ENCODE data around the gene IL6ST. TPM values are rescaled to one million over a fixed set of nuclear protein-coding genes. Genes with fewer than 3 reads are reported as not detected.
"Not testable (repeated sequence)": the region's sequence is repeated elsewhere in the genome, so short reads cannot be mapped to it uniquely, and the experiment has no call there.

IL6ST gene
- total RNA-seq, 1 experiment from 2014 or later = 181 TPM

DNA sequence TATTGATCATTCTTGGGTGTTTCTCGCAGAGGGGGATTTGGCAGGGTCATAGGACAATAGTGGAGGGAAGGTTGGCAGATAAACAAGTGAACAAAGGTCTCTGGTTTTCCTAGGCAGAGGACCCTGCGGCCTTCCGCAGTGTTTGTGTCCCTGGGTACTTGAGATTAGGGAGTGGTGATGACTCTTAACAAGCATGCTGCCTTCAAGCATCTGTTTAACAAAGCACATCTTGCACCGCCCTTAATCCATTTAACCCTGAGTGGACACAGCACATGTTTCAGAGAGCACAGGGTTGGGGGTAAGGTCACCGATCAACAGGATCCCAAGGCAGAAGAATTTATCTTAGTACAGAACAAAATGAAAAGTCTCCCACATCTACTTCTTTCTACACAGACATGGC is 19.2 kb upstream of the IL6ST start:
- BruUV-seq (replicated peaks); H3K27ac ChIP-seq (ENCODE audit: low read length); CTCF ChIA-PET: not testable (repeated sequence)

DNA sequence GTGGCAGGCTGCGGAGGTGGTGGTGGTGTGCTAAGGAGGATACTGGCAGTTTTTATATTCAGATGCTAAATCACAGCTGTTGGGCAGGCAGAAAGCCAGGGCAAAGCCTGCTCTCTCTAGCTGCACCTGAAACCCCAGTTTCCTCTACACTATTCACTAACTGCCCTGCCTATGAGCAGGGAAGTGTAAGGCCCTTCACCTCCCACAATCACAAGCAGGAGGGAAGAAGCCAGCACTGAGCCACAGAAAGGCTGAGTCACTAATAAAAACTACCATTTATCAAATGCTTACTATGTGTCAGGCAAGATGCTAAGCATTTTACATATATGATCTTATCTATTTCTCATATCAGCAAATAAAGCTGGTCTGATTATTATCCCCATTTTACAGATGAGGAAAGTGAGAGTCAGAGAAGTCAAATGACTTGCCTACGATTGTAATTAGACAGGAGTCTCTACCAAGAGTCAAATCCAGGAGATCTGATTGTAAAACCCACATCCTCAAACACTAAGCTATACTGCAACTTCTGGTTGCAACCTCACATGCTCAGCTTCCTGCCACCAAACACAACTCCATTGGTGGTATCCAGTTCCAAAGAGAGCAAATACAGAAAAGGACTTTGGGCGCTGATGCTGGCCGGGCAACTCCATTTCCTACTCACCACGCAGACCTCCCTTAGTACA is 17.7 kb upstream of the IL6ST start:
- intact Hi-C loops (cut with micrococcal nuclease; ENCODE audit: unreplicated experiment) = no loop called here
- Histone ChIP-seq H3K4me3 (ENCODE audit: low read depth in 2 of 2, low read length in 2 of 2) (no peak overlapping the region), H3K4me1 (ENCODE audit: control insufficient read depth, insufficient read depth, low read length) (no peaks in the 10 kb centered on the region), H3K27me3 (ENCODE audit: control insufficient read depth, insufficient read depth, low read length) (no peaks in the 10 kb centered on the region), H3K36me3 (ENCODE audit: control insufficient read depth, insufficient read depth, low read length) (no peaks in the 10 kb centered on the region), H3K9me3 (ENCODE audit: control insufficient read depth, insufficient read depth, low read depth, low read length) (no peaks in the 10 kb centered on the region), H3K27ac (ENCODE audit: low read length) (no peak overlapping the region)
- DNase-seq (ENCODE audit: low read depth, low spot score) (no peak), ATAC-seq (peak; percentile 60)
- CTCF ChIA-PET = no interaction called here
- POLR2A ChIA-PET = interaction anchor here (0.5 kb wide), 1 partner anchor 96 kb away, joined by 5 read pairs; no protein-coding TSS in a partner anchor
- in situ Hi-C loops (cut with HindIII; ENCODE audit: low pct_unique_long_range_greater_than_20kb, low sequenced_read_pairs) = no loop called here
- no TSS peak for BruUV-seq (replicated peaks)
- TF ChIP-seq SIN3A (IDR thresholded peaks at IDR 0.05; ENCODE audit: borderline replicate concordance, insufficient read depth, low read depth, low read length) (no peak), TCF7L2 (IDR thresholded peaks at IDR 0.05; ENCODE audit: low read depth, low read length) (no peak), POLR2AphosphoS5 (IDR thresholded peaks at IDR 0.05; ENCODE audit: low read depth, low read length) (no peak)
- TF ChIP-seq, protein P1, sequence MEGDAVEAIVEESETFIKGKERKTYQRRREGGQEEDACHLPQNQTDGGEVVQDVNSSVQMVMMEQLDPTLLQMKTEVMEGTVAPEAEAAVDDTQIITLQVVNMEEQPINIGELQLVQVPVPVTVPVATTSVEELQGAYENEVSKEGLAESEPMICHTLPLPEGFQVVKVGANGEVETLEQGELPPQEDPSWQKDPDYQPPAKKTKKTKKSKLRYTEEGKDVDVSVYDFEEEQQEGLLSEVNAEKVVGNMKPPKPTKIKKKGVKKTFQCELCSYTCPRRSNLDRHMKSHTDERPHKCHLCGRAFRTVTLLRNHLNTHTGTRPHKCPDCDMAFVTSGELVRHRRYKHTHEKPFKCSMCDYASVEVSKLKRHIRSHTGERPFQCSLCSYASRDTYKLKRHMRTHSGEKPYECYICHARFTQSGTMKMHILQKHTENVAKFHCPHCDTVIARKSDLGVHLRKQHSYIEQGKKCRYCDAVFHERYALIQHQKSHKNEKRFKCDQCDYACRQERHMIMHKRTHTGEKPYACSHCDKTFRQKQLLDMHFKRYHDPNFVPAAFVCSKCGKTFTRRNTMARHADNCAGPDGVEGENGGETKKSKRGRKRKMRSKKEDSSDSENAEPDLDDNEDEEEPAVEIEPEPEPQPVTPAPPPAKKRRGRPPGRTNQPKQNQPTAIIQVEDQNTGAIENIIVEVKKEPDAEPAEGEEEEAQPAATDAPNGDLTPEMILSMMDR (IDR thresholded peaks at IDR 0.05) = no peak
- TF ChIP-seq, protein P2, sequence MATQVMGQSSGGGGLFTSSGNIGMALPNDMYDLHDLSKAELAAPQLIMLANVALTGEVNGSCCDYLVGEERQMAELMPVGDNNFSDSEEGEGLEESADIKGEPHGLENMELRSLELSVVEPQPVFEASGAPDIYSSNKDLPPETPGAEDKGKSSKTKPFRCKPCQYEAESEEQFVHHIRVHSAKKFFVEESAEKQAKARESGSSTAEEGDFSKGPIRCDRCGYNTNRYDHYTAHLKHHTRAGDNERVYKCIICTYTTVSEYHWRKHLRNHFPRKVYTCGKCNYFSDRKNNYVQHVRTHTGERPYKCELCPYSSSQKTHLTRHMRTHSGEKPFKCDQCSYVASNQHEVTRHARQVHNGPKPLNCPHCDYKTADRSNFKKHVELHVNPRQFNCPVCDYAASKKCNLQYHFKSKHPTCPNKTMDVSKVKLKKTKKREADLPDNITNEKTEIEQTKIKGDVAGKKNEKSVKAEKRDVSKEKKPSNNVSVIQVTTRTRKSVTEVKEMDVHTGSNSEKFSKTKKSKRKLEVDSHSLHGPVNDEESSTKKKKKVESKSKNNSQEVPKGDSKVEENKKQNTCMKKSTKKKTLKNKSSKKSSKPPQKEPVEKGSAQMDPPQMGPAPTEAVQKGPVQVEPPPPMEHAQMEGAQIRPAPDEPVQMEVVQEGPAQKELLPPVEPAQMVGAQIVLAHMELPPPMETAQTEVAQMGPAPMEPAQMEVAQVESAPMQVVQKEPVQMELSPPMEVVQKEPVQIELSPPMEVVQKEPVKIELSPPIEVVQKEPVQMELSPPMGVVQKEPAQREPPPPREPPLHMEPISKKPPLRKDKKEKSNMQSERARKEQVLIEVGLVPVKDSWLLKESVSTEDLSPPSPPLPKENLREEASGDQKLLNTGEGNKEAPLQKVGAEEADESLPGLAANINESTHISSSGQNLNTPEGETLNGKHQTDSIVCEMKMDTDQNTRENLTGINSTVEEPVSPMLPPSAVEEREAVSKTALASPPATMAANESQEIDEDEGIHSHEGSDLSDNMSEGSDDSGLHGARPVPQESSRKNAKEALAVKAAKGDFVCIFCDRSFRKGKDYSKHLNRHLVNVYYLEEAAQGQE (IDR thresholded peaks at IDR 0.05; ENCODE audit: insufficient read depth in 1 of 2, low read depth in 2 of 2, low read length in 1 of 2) = no peak

More for the DNA sequence above, 19.2 kb upstream of the IL6ST start:
- DNase-seq (ENCODE audit: low read depth, low spot score); H3K36me3 ChIP-seq (ENCODE audit: control insufficient read depth, insufficient read depth, low read length); in situ Hi-C loops (cut with HindIII; ENCODE audit: low pct_unique_long_range_greater_than_20kb, low sequenced_read_pairs); intact Hi-C loops (cut with micrococcal nuclease; ENCODE audit: unreplicated experiment); H3K9me3 ChIP-seq (ENCODE audit: control insufficient read depth, insufficient read depth, low read depth, low read length); H3K4me1 ChIP-seq (ENCODE audit: control insufficient read depth, insufficient read depth, low read length); H3K27me3 ChIP-seq (ENCODE audit: control insufficient read depth, insufficient read depth, low read length); POLR2A ChIA-PET; ATAC-seq; H3K4me3 ChIP-seq (ENCODE audit: low read depth in 2 of 2, low read length in 2 of 2): not testable (repeated sequence)

DNA sequence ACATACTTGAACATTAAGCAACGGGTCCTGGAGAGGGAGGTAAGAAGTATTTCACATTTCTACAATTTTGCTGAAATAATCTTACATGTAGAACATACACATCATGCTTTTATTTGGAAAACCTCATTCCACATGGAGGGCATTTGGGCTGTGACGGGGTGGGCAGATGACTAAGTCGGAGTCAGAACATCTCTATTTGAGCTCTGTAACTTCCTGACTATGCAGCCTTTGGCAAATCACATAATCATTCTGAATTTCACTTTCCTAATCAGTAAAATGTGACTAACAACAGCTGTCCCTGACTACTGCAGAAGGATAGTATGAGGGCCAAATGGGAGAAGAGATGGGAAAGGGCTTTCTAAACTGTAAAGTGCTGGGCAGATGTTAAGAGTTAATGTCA is 17.1 kb upstream of the IL6ST start:
- H3K36me3 ChIP-seq (ENCODE audit: control insufficient read depth, insufficient read depth, low read length) = no peaks in the 10 kb centered on the region
- intact Hi-C loops (cut with micrococcal nuclease; ENCODE audit: unreplicated experiment) (no loop called here), in situ Hi-C loops (cut with HindIII; ENCODE audit: low pct_unique_long_range_greater_than_20kb, low sequenced_read_pairs) (no loop called here)
- no peak overlapping the region for H3K27ac ChIP-seq (ENCODE audit: low read length)
- no TSS peak for BruUV-seq (replicated peaks)
- H3K4me1 ChIP-seq (ENCODE audit: control insufficient read depth, insufficient read depth, low read length) = no peaks in the 10 kb centered on the region
- ATAC-seq (peak; percentile 21; the same call in 1 of the 2 replicates), DNase-seq (ENCODE audit: low read depth, low spot score) (no peak)
- ChIA-PET POLR2A (interaction anchor here (0.6 kb wide), 1 partner anchor 39 kb away, joined by 5 read pairs; no protein-coding TSS in a partner anchor), CTCF (no interaction called here)
- no peak overlapping the region for H3K4me3 ChIP-seq (ENCODE audit: low read depth in 2 of 2, low read length in 2 of 2)
- no peaks in the 10 kb centered on the region for H3K9me3 ChIP-seq (ENCODE audit: control insufficient read depth, insufficient read depth, low read depth, low read length)
- TF ChIP-seq SIN3A (IDR thresholded peaks at IDR 0.05; ENCODE audit: borderline replicate concordance, insufficient read depth, low read depth, low read length) = no peak
- TF ChIP-seq, protein P1 (IDR thresholded peaks at IDR 0.05) = no peak
- no peaks in the 10 kb centered on the region for H3K27me3 ChIP-seq (ENCODE audit: control insufficient read depth, insufficient read depth, low read length)

All from Panc1 (cell line).